Measurements from ENCODE around the gene OR1F1. TPM values are rescaled to one million over a fixed set of nuclear protein-coding genes. Genes with fewer than 3 reads are reported as not detected.

The OR1F1 gene
- total and polyA plus RNA-seq, 9 of the 15 experiments (the other 6 are each of a cell fraction or from before 2014, with no cell fraction given) = 0.15 to 0.61 (median 0.35) TPM; not detected in 3

- TF ChIP-seq ZNF518B (CRISPR knock-in tag; IDR thresholded peaks at IDR 0.05) (no peak), ESRRA (IDR thresholded peaks at IDR 0.05; ENCODE audit: borderline replicate concordance, low read depth) (peak; percentile 34; the same call in 1 of the 2 replicates), SMARCB1 (IDR thresholded peaks at IDR 0.05; ENCODE audit: insufficient read length, low read depth) (no peak), ZNF175 (CRISPR knock-in tag; IDR thresholded peaks at IDR 0.05; ENCODE audit: low read depth) (no peak)
Measured at GRCh38 chr16:3147046-3147756, 40.8 kb upstream of the OR1F1 start (continued).

- peaks cover 0 to 60% of the 10 kb centered on the region in 2 experiments; a peak in 2 of 5 replicates for H3K4me1 ChIP-seq (replicated peaks in 1 of 2; ENCODE audit: control insufficient read depth in 2 of 2, insufficient read depth in 2 of 2, low read length in 2 of 2)
- no peaks in the 10 kb centered on the region for H3K9me3 ChIP-seq (replicated peaks; ENCODE audit: control insufficient read depth, insufficient read depth, low read depth, low read length)
- no peaks in the 10 kb centered on the region for H3K9me1 ChIP-seq (ENCODE audit: control insufficient read depth, insufficient read depth, low read length)
- ATAC-seq (no peak), FAIRE-seq (no peak), DNase-seq (ENCODE audit: extremely low read depth in 1 of 4, low spot score in 3 of 4) (no peak)
- 80% methylated on average over 5 of the region's 5 CpGs for WGBS (ENCODE audit: insufficient coverage, low coverage, missing lambda C conversion rate)
- ChIA-PET CTCF (ENCODE audit: low intra/inter-chr PET ratio) (no interaction called here), POLR2A (interaction anchor here (0.7 to 1.3 kb wide), 6 partner anchors 11 to 126 kb away, joined by 3 to 5 read pairs (median 4); partner anchors contain the start of gene ZNF213)
- H3K4me2 ChIP-seq (ENCODE audit: insufficient read depth, low read length) = no peak overlapping the region
- intact Hi-C loops (cut with micrococcal nuclease) = no loop called here
- H3K27ac ChIP-seq (ENCODE audit: extremely low read depth, low read depth, low read length) = no peak overlapping the region
- no peak overlapping the region for H3K9ac ChIP-seq (ENCODE audit: insufficient read depth in 1 of 2, low read depth in 2 of 2, low read length in 2 of 2)
- in situ Hi-C loops (cut with MboI) = no loop called here
- no peaks in the 10 kb centered on the region; the same call in 2 of the 3 replicates for H3K36me3 ChIP-seq (ENCODE audit: control insufficient read depth, insufficient read depth, low read length)
- H4K20me1 ChIP-seq (replicated peaks; ENCODE audit: control insufficient read depth, insufficient read depth, low read length) = peaks cover 4% of the 10 kb centered on the region; the same call in 1 of the 2 replicates
- H3K27me3 ChIP-seq (ENCODE audit: control insufficient read depth in 2 of 2, insufficient read depth in 2 of 2, low read length in 2 of 2) = no peaks in the 10 kb centered on the region
- H2AFZ ChIP-seq (ENCODE audit: low read depth, low read length) = no peak overlapping the region
- no peak overlapping the region for H3K4me3 ChIP-seq
- no peaks in the 10 kb centered on the region for H3K79me2 ChIP-seq (ENCODE audit: control insufficient read depth, insufficient read depth, low read length)
- BruUV-seq (replicated peaks) = no TSS peak
- TF ChIP-seq ZNF830 (CRISPR knock-in tag; IDR thresholded peaks at IDR 0.05) (no peak), SLC30A9 (CRISPR knock-in tag; IDR thresholded peaks at IDR 0.05) (no peak), TCF3 (CRISPR knock-in tag; IDR thresholded peaks at IDR 0.05) (no peak), E2F1 (CRISPR knock-in tag; IDR thresholded peaks at IDR 0.05) (no peak), ZNF197 (CRISPR knock-in tag; IDR thresholded peaks at IDR 0.05; ENCODE audit: low read depth) (no peak), ZNF780A (CRISPR knock-in tag; IDR thresholded peaks at IDR 0.05) (no peak), ZNF134 (CRISPR knock-in tag; conservative IDR thresholded peaks at IDR 0.05) (no peak), ZNF583 (CRISPR knock-in tag; IDR thresholded peaks at IDR 0.05) (no peak), SOX6 (IDR thresholded peaks at IDR 0.05) (no peak)
- TF ChIP-seq, protein P1, sequence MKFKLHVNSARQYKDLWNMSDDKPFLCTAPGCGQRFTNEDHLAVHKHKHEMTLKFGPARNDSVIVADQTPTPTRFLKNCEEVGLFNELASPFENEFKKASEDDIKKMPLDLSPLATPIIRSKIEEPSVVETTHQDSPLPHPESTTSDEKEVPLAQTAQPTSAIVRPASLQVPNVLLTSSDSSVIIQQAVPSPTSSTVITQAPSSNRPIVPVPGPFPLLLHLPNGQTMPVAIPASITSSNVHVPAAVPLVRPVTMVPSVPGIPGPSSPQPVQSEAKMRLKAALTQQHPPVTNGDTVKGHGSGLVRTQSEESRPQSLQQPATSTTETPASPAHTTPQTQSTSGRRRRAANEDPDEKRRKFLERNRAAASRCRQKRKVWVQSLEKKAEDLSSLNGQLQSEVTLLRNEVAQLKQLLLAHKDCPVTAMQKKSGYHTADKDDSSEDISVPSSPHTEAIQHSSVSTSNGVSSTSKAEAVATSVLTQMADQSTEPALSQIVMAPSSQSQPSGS (CRISPR knock-in tag; IDR thresholded peaks at IDR 0.05) = no peak
- TF ChIP-seq, protein P2, sequence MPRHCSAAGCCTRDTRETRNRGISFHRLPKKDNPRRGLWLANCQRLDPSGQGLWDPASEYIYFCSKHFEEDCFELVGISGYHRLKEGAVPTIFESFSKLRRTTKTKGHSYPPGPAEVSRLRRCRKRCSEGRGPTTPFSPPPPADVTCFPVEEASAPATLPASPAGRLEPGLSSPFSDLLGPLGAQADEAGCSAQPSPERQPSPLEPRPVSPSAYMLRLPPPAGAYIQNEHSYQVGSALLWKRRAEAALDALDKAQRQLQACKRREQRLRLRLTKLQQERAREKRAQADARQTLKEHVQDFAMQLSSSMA (CRISPR knock-in tag; IDR thresholded peaks at IDR 0.05) = no peak
Measured at GRCh38 chr16:3147757-3148104, 40.3 kb upstream of the OR1F1 start.
